Measurements from ENCODE around the gene DSP. TPM values are rescaled to one million over a fixed set of nuclear protein-coding genes. Genes with fewer than 3 reads are reported as not detected.

Gene DSP
- total and polyA plus RNA-seq, 2 experiments from 2014 or later: 16.8 to 43.7 TPM

- H3K4me1 ChIP-seq (ENCODE audit: insufficient read depth): no peaks in the 10 kb centered on the region
- Mint-ChIP-seq H3K4me3 (no peak overlapping the region), H3K27me3 (ENCODE audit: insufficient read depth, low read depth, poor library complexity) (no peaks in the 10 kb centered on the region), H3K9me3 (no peaks in the 10 kb centered on the region), H3K27ac (no peak overlapping the region), H3K4me1 (no peaks in the 10 kb centered on the region), H3K36me3 (ENCODE audit: low read depth) (peaks cover 36% of the 10 kb centered on the region; the same call in 2 of the 3 replicates)
- H3K27me3 ChIP-seq (ENCODE audit: insufficient read depth): no peaks in the 10 kb centered on the region
- no peak for TF ChIP-seq EZH2 (IDR thresholded peaks at IDR 0.05; ENCODE audit: low read depth, unreplicated experiment)
- no peak for TF ChIP-seq ETS1 (IDR thresholded peaks at IDR 0.05)
- TF ChIP-seq ZNF331 (CRISPR knock-in tag; IDR thresholded peaks at IDR 0.05; ENCODE audit: low read depth): no peak
- no peak for TF ChIP-seq REST (IDR thresholded peaks at IDR 0.05; ENCODE audit: unreplicated experiment)
- H3K4me2 ChIP-seq: no peak overlapping the region
- H3K4me3 ChIP-seq: no peak overlapping the region
- peaks cover under 1% of the 10 kb centered on the region; the same call in 1 of the 2 replicates for H3K36me3 ChIP-seq (ENCODE audit: insufficient read depth)
- DNase-seq (ENCODE audit: low spot score): no peak
- H2AFZ ChIP-seq: no peak overlapping the region
- no peaks in the 10 kb centered on the region; the same call in 1 of the 2 replicates for H3K79me2 ChIP-seq (replicated peaks; ENCODE audit: insufficient read depth)
- ATAC-seq: no peak
- H3F3A ChIP-seq (replicated peaks; ENCODE audit: low read depth): no peaks in the 10 kb centered on the region
- no peaks in the 10 kb centered on the region for H3K9me2 ChIP-seq (ENCODE audit: insufficient read depth)
- no peak overlapping the region for H3K27ac ChIP-seq (ENCODE audit: low read depth)
- no peaks in the 10 kb centered on the region; the same call in 1 of the 2 replicates for H4K20me1 ChIP-seq (replicated peaks; ENCODE audit: insufficient read depth)
These were observed 17.7 kb downstream of the DSP start for GRCh38 chr6:7559196-7559595.

GRCh38 chr6:7559651-7560385, 18.3 kb downstream of the DSP start:
- Histone ChIP-seq H3K27me3 (ENCODE audit: insufficient read depth) (no peaks in the 10 kb centered on the region), H3K79me2 (replicated peaks; ENCODE audit: insufficient read depth) (no peaks in the 10 kb centered on the region), H3K4me3 (no peak overlapping the region), H3K9me2 (ENCODE audit: insufficient read depth) (no peaks in the 10 kb centered on the region), H3F3A (replicated peaks; ENCODE audit: low read depth) (no peaks in the 10 kb centered on the region), H3K4me1 (ENCODE audit: insufficient read depth) (no peaks in the 10 kb centered on the region), H2AFZ (no peak overlapping the region), H3K36me3 (ENCODE audit: insufficient read depth) (peaks cover 7% of the 10 kb centered on the region), H3K4me2 (no peak overlapping the region), H4K20me1 (replicated peaks; ENCODE audit: insufficient read depth) (no peaks in the 10 kb centered on the region; the same call in 1 of the 2 replicates), H3K27ac (ENCODE audit: low read depth) (no peak overlapping the region)
- DNase-seq (ENCODE audit: low spot score) (no peak), ATAC-seq (no peak)
- H3K36me3 Mint-ChIP-seq (ENCODE audit: low read depth): peaks cover 38% of the 10 kb centered on the region; the same call in 2 of the 3 replicates
- no peak overlapping the region for H3K27ac Mint-ChIP-seq
- no peak overlapping the region for H3K4me3 Mint-ChIP-seq
- TF ChIP-seq ZNF331 (CRISPR knock-in tag; IDR thresholded peaks at IDR 0.05; ENCODE audit: low read depth): no peak
- no peak for TF ChIP-seq EZH2phosphoT487 (IDR thresholded peaks at IDR 0.05; ENCODE audit: unreplicated experiment)
- TF ChIP-seq, protein P1, sequence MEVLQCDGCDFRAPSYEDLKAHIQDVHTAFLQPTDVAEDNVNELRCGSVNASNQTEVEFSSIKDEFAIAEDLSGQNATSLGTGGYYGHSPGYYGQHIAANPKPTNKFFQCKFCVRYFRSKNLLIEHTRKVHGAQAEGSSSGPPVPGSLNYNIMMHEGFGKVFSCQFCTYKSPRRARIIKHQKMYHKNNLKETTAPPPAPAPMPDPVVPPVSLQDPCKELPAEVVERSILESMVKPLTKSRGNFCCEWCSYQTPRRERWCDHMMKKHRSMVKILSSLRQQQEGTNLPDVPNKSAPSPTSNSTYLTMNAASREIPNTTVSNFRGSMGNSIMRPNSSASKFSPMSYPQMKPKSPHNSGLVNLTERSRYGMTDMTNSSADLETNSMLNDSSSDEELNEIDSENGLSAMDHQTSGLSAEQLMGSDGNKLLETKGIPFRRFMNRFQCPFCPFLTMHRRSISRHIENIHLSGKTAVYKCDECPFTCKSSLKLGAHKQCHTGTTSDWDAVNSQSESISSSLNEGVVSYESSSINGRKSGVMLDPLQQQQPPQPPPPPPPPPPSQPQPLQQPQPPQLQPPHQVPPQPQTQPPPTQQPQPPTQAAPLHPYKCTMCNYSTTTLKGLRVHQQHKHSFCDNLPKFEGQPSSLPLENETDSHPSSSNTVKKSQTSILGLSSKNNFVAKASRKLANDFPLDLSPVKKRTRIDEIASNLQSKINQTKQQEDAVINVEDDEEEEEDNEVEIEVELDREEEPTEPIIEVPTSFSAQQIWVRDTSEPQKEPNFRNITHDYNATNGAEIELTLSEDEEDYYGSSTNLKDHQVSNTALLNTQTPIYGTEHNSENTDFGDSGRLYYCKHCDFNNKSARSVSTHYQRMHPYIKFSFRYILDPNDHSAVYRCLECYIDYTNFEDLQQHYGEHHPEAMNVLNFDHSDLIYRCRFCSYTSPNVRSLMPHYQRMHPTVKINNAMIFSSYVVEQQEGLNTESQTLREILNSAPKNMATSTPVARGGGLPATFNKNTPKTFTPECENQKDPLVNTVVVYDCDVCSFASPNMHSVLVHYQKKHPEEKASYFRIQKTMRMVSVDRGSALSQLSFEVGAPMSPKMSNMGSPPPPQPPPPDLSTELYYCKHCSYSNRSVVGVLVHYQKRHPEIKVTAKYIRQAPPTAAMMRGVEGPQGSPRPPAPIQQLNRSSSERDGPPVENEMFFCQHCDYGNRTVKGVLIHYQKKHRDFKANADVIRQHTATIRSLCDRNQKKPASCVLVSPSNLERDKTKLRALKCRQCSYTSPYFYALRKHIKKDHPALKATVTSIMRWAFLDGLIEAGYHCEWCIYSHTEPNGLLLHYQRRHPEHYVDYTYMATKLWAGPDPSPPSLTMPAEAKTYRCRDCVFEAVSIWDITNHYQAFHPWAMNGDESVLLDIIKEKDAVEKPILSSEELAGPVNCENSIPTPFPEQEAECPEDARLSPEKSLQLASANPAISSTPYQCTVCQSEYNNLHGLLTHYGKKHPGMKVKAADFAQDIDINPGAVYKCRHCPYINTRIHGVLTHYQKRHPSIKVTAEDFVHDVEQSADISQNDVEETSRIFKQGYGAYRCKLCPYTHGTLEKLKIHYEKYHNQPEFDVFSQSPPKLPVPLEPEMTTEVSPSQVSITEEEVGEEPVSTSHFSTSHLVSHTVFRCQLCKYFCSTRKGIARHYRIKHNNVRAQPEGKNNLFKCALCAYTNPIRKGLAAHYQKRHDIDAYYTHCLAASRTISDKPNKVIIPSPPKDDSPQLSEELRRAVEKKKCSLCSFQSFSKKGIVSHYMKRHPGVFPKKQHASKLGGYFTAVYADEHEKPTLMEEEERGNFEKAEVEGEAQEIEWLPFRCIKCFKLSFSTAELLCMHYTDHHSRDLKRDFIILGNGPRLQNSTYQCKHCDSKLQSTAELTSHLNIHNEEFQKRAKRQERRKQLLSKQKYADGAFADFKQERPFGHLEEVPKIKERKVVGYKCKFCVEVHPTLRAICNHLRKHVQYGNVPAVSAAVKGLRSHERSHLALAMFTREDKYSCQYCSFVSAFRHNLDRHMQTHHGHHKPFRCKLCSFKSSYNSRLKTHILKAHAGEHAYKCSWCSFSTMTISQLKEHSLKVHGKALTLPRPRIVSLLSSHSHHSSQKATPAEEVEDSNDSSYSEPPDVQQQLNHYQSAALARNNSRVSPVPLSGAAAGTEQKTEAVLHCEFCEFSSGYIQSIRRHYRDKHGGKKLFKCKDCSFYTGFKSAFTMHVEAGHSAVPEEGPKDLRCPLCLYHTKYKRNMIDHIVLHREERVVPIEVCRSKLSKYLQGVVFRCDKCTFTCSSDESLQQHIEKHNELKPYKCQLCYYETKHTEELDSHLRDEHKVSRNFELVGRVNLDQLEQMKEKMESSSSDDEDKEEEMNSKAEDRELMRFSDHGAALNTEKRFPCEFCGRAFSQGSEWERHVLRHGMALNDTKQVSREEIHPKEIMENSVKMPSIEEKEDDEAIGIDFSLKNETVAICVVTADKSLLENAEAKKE (CRISPR knock-in tag; IDR thresholded peaks at IDR 0.05): no peak
- no peak for TF ChIP-seq ETS1 (IDR thresholded peaks at IDR 0.05)
- TF ChIP-seq STAT1 (IDR thresholded peaks at IDR 0.05; ENCODE audit: unreplicated experiment): no peak
- no peaks in the 10 kb centered on the region for H3K27me3 Mint-ChIP-seq (ENCODE audit: insufficient read depth, low read depth, poor library complexity)
- H3K9me3 Mint-ChIP-seq: no peaks in the 10 kb centered on the region
- H3K4me1 Mint-ChIP-seq: no peaks in the 10 kb centered on the region

Data from GM23338 (cell line).